Activated CD4-positive, CD25-positive, alpha-beta regulatory T cell treated with anti-CD3 and anti-CD28 coated beads, Interleukin-2, amount 50 U/mL, for 16 hours (primary cell): ENCODE results near the gene FER.

ENCODE experiments used
- DNase-seq: peaks from one replicate; pipeline ENCODE4 v3.0.0-alpha.2; 2020; ENCODE audit warnings: low read depth, low spot score

Gene FER

DNA sequence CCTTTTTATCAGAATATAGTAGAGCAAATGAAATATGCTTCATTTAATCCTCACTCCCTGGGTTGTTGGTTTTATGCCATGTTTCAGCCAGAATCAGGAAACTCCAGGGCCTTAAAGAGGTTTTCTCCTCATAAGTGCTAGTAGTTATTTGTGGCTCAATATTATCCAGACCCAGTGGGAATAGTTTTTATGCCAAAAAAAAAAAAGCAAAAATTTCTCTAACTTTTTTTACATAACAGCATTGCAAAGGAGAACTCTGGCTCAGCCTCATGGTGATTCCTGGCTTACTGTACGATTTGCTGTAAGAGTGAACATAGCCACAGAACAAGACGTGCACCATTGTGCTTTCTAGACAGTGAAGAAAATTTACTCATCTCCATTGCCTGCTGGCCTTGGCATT lies 429.5 kb downstream of the FER start:
- no peak for DNase-seq

DNA sequence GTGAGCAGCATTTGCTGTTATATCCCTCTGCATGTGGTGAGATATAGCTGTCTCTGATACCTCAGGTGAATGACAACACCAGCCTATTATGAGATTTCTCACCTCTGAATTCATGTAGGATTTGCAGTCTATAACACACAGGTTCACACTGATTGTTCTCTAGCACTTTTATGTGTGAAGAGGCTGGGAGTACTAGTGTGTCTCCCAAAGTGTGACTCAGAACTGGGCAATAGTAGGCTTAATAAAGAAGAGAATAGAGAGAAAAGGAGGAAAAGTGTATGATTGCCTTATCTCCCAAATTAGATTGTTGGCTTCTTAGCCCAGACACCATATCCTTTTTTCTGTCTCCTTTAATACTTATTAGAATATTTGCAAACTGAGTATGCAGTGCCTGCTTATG lies 430.1 kb downstream of the FER start:
- DNase-seq, result no peak

DNA sequence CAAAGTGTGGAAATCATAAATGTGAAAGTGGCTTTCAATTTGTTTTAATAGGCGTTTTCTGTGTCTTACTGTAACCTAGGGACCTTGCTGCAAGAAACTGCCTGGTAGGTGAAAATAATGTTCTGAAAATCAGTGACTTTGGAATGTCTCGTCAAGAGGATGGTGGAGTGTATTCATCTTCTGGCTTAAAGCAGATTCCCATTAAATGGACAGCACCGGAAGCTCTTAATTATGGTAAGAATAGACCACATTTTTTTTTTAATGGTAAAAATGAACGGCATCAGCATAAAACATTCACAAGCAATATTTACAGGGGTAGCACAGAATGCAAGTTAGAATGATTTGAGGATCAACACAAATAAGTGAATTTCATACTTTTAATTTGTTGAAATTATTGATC lies 433.0 kb downstream of the FER start:
- no peak for DNase-seq

DNA sequence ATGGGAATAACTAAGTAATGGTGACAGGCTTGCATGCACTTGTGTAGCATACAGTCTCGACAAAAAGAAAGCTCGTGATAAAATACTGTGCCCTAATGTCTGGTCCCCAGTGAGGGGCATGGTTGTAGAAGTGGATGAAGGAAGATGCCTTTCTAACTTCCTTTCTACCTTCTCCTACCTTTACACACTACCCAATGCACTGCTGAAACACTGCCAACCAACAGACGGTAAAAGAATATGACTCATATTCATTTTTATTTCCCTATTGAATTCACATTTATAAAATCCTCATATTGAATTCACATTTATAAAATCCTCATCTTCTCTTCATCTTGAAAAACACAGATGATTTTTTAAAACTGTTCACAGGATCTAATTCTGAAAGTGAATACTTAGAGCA lies 439.1 kb downstream of the FER start:
- DNase-seq, result no peak

DNA sequence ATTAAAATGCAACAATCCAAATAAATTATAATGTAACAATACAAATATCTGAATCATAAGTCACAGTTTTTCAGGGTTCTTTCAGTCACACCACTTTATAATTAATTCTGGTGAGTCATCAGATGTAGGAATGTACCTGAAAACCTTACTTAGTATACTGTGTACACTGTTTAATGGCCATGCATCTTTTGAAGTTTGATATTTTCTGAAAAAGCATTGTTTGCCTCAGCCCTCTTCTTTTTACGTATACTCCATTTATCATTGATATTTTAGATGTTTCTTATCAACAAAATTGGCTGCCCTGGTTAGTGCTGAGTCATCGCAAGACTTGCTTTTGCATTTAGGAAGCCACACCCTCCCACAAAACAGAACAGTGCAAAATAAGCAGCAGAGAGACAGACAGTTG lies 443.5 kb downstream of the FER start:
- no peak for DNase-seq

DNA sequence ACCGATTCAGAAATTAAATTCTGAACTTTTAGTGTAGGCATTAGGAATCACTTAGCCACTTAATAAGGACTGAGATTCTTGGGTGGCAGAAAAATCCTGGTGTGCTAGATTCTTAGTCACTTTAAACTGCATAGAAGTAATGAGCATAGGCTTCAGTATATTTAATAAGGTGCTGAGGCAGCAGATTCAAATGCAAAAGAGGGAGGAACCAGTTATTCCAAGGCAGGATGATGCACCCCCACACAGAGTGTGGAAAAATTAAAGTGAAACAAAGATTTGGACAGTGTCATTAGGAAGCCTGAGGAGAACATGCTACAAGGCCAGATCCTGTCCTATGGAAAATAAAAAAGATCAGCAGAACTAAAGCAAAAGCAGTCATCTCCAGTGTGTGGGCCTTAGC lies 444.3 kb downstream of the FER start:
- DNase-seq, result no peak

DNA sequence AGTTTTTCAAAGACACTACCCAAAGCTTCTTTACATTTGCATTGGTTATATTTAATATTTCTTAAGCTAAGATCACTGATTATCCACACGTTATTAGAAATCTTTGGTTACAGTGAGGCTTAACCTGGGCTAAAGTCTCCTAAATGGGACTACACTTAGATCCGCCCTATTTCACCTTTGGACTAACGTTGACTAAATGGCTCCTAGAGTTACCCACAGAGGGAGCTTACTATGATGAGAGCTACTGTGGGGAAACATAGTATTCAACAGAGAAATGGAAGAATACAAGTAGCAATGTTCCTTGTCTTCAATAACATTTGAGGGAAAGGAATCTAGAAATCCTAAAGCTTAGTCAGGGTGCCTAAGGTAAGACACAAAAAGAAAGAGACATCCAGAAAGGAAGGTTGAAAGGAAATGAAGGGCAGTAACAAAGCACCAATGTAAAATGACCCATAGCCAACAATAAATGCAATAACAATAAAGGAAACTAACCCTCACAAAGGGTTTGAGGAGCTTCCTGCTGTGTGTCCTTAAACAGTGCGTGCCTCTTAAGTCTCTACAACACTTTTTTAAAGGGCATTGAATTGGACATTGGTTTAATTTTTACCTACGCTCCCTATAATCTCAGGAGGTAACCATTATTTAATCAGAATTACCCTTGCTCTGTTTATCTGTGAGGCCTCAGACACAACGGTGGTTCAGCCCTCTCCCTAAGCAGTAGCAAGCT lies 445.0 kb downstream of the FER start:
- DNase-seq, result no peak

DNA sequence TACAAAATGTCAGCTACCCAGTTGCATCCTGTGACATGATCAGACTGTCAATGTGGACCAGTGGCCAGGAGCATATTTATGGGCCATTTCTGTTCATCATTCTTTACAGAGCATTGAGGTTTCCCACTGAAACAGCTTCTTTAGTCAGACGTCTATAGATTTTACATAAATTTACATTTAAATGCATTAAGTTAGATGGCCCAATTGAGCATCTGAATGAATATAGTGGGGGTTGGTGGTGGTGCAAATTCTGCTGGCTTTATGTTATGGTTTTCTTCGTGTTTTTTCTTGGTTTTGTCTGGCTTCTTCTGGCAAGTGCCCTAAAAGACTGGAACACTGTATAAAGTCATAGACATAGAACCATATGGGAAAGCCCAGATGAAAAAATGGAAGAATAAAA lies 448.0 kb downstream of the FER start:
- DNase-seq, result no peak

DNA sequence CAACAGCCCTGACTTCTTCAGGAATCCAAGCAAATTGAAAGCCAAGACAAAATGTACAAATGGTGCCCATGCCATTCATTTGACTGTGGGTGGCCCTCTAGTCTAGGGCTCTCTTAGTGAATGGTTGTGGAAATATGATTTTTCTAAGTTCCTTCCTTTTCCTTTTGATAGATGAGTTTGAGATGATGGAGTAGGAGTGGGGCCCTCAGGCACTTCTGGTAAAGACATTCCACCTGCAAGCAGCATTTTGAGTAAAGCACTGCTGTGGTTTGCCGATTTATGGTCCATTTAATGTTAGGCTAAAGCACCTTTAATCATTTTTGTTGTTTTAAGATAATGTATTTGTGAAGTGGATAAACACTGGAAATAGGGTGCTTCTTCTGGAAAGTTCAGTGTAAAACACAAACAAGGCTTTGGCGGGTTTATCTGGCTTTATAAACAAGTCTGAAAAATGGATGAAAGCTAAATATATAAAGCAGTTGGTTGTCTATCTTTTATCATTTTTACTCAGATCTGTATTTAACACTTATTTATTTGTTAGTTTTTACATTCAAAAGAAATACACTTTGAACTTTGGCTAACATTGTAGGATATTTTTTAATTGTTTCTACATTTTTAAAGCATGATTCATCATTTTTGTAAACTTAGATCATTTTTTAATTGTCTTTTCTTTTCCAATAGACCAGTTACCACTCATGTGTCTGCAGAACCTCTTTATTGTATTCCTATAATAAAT lies 448.6 kb downstream of the FER start:
- DNase-seq, result no peak

DNA sequence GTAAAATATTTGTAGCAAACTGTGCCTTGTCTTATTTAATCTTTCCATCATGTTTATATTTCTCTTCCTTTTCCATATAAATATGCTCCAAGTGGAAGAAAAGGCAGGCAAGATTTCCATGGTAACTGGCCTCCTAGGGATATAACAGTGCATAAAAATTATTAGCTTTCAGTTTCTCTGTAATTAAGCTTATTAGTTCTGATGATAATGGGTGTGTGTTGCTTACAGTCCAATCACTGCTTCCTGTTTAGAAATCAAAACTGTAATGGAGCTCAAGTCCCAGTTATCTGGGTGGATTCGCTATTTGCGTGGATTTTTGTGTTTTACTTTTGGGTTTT lies 449.1 kb downstream of the FER start:
- no peak for DNase-seq

DNA sequence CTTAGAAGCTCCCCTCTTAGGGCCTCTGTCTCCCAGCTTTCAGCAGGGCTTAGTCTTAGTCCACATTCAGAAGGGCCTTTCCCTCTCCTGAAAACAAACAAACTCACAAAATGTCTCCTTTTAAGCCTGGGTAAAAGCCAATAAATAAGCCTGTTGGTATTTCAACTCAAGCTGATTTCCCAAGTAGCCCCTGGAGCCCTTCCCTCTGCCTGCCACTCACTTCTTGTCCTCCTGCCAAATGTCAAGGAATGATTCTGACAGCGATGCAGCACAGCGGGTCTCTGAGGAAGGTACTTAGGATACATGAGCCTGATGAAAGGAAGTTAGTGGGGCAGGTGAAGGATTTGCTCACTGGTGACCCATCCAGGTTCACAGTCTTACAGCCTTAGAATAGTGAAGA lies 451.6 kb downstream of the FER start:
- DNase-seq, result no peak

DNA sequence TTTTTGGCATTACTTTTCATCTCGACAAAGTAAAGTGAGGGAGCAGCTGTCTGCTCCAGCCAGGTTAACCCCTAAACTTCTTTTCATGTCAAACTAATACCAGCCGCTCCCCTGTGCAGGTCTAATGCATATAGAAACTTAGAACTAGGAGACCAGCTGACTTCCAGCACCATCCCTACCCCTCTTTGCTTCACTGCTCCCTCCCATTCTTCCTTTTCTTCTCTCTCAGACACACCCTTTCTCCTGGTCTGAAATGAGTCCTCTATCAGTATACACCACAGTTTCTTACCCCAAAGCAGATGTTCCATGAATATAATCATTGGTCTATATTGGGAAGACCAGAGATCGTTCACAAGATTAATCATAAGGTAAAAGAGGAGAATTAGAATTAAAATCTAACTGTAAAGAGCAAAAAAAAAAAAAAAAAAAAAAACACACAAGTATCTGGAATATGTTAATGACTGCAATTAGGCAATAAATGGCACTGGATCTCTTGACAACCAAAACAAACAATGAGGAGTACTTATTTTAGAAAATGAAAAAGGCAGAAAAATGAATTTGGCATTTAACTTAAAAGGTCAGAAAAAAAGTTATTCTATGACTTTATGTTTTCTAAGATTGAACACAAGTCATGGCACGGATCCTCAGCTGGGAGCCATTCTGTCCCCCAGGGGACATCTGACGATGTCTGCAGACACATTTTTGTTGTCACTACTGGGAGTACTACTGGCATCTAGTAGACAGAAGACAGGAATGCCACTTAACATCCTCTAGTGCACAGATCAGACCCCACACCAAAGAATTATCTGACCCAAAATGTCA lies 452.3 kb downstream of the FER start:
- no peak for DNase-seq

DNA sequence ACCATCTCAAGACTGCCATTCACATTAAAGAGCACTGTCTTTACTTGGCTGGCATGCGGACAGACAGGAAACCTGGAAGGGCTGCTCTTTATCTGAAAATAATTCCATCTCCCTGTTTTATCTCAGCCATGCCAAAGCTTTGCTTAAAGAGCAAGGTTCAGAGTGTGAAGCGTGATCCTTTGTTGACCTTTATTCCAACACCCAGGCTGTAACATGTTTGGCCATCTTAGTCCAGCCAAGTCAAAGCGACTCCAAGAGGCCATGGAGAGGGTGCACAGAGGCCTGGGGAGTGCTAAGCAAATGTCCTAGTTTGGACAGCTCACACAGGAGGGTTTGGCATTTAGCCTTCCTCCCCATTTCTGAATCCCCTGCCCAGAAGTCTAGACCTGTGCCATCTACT lies 467.3 kb downstream of the FER start:
- DNase-seq, result no peak

DNA sequence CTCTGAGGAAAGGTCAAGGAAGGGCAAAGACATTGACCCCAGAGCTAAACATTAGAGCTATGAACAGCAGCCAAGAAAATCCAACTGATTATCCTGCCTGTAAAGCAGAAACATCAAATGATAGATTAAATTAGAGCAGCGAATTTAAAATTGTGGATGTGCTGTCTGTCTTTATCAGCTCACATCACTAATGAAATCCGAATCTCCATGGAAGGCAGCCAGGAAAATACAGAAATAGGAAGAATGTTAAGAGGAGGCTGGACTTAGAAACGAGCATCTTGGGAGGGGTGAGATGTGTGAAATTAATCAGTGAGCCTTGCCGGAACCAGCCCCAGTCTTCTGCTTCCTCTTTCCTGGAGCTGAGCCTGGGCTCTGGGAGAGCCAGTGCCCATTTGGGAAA lies 471.1 kb downstream of the FER start:
- no peak for DNase-seq

DNA sequence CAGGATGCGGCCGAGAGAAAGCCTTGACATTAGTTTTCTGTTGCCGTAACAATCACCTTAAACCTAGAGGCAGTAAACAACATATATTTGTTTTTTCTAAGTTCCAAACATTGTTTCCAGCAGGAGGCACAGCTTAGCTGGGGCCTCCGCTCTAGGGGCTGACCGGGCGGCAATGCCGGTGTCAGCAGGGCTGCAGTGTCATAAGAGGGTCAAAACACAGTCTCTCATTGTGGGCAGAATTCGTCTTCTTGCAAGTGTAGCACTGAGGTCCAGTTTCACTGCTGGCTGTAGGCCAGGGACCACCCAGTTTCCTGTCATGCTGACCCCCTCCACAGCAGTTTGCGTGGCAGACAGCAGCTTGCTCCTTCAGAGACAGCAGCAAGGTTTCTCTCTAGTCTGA lies 475.8 kb downstream of the FER start:
- no peak for DNase-seq

DNA sequence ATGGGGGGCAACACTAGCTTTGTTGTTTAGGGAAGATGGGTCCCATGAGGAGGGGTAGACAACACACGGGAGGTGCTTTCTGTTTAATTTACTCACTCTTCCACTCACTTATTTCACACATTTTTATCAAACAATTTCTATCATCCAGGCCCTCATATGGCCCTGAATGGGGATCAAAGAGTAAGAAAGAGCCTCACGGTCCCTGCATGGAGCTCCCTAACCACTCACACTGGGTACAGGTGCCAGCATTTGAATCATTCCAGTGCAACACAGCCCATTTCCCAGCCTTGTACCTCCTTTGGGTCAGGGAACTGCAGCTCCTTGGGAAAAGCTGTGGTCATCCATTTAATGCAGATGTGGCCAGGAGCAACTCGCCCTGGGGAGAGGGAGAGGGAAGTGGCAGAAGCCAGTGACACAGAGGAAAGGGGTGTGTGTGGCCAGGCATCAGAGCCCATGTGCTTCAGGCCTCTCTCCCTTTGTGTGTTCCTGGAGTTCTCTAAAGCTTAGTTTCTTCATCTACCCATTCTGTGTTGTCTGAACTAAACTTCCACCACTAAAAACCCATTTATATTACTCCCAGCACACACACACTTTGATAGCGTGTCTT lies 476.7 kb downstream of the FER start:
- DNase-seq, result no peak

DNA sequence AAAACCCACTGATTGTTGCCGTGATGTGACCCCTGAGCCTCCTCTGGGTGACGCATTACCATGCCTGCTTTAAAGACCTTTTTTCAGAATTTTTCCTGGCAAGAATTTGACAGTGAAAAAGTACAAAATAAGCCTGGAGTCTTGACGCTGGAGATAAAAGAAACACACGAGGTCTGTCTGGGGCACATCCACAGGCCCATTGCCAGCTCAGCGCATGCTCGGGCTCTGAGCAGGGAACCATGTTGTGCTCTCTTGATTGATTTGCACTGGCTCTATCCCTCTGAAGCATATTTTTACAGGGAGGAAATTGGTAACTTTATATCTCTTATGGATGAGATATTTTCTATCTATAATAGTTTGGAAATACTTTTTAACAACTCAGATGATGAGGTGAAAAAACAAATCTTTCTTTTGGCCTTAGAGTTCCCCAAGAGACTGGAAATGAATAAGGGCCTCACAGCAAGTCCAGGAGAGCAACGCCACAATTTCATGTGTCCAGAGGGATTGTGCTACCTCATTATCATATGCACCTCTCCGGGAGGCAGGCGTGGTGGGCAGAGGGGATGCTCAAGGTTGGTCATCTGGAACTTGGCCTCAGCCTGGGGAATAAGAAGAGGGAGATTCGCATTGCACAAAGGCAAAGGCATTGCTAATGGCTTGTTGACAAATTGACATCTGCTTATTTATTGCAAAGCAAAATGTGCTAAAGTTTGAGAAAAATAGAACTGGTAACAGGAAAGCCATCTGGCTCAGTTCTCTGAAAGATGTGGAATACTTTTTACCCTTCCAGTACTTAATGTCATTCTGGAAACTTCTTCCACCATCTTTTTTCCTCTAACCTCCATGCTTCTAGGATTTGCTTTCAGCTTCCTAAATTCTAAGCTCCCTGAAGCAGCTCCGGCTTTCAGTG lies 478.3 kb downstream of the FER start:
- no peak for DNase-seq

DNA sequence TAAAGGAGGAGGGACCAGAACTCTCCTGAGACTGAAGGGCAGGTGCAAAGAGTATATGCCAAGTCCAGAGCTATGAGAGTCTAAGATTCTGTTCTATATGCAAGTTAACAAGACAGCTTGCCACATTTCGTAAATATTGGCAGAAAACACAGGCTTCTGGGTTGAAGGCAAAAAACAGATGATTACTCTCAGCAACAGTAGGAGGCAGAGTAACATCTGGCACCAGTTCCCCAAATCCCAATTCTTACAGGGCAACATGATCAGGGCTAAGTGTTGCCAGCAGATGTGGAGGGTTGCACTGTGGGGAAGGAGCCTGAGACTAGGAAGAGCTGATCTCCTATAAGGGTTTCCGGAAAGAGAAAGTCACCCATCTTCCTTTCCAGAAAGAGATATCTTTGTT lies 482.7 kb downstream of the FER start:
- DNase-seq, result no peak

DNA sequence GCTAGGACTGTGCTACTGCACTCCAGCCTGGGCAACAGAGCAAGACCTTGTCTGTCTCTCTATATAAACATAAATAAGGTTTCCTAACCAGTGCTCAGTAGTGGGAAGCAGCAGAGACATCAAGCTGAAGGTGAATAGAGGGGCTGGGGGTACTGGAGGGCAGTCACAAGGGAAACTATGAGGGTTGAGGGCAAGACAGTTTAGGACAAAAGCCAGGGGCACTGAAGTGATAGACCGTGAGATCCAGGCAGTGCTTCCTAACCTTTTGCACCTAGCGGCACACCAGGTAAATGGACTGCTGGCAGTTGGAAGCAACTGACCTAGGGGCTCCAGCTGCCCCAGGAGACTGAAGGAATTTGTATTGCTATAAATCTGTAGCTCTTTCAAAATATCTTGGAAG lies 483.6 kb downstream of the FER start:
- DNase-seq, result no peak

DNA sequence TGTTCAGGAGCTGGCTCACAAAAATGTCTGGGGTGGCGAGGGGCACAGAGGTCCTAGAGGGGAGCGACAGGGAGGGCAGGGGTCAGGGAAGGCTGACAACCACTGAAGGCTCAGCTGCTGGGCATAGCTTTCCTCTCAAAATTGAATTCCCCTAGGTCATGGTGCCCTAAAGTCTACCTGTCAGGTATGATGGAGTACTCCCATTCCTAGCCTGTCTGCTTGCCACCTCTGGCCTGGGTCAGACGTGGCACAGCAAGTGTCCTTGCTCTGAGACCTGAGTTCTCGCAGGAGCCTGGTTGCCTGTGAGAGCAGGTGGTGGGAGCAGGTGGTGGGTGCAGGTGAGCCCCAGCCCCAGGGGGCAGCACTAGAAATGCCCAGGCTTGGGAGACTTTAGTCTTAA lies 486.7 kb downstream of the FER start:
- DNase-seq, result no peak

DNA sequence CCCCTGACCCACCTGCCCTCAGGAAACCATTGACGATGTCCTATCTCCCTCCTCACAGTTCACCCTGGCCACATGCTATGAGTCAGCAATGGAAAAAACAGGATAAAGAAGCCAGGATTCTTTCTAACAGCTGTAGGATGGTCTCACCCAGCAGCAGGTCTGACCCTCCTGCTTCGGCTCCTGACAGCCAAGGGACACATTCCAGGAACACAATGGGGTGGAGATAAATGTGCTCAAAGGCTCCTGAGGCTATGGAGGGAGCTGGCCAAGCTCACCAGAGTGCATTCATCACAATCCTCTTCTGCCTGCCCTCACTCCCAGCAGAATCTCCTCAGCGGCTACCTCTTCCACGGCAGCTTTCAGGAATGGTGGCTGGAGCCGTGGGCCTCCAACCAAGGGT lies 491.8 kb downstream of the FER start:
- no peak for DNase-seq
